Bronchial epithelial cell (primary cell): ENCODE data around the gene MRPS2. TPM values are rescaled to one million over a fixed set of nuclear protein-coding genes. Genes with fewer than 3 reads are reported as not detected.

Source experiments
- DNase-seq: peaks from one replicate; pipeline ENCODE4 v3.0.0-alpha.2; 2010; ENCODE audit warnings: low read depth
- FAIRE-seq: peaks from 2 replicates; lab custom pipeline; 2011; peaks lifted over from hg19 to GRCh38; lab: Jason Lieb, UNC
- H3K27me3 ChIP-seq: 2 replicates; pipeline ENCODE4 v1.5.1; 2011; ENCODE audit warnings: low read length; ENCODE audit not compliant: control insufficient read depth, insufficient read depth
- H3K36me3 ChIP-seq: 2 replicates; pipeline ENCODE4 v1.5.1; 2011; ENCODE audit warnings: low read length; ENCODE audit not compliant: control insufficient read depth, insufficient read depth
- H3K4me3 ChIP-seq: 2 replicates; pipeline ENCODE4 v1.5.1; 2011; ENCODE audit warnings: mild to moderate bottlenecking, low read depth, low read length, control low read depth
- CTCF ChIP-seq: IDR thresholded peaks from 2 replicates; pipeline ENCODE4 v1.5.1; 2011; ENCODE audit warnings: mild to moderate bottlenecking, moderate library complexity, low read length, control low read depth, inconsistent platforms; ENCODE audit not compliant: insufficient read depth, severe bottlenecking
- total RNA-seq: library from RNA; depleted of rRNA; stranded (reverse); fragments of >200 nt; gene quantifications from 2 replicates; pipeline ENCODE4 v1.2.1, GENCODE V29; 2014

MRPS2 gene
- total RNA-seq, 1 donor from 2014 or later = 15.5 TPM

DNA sequence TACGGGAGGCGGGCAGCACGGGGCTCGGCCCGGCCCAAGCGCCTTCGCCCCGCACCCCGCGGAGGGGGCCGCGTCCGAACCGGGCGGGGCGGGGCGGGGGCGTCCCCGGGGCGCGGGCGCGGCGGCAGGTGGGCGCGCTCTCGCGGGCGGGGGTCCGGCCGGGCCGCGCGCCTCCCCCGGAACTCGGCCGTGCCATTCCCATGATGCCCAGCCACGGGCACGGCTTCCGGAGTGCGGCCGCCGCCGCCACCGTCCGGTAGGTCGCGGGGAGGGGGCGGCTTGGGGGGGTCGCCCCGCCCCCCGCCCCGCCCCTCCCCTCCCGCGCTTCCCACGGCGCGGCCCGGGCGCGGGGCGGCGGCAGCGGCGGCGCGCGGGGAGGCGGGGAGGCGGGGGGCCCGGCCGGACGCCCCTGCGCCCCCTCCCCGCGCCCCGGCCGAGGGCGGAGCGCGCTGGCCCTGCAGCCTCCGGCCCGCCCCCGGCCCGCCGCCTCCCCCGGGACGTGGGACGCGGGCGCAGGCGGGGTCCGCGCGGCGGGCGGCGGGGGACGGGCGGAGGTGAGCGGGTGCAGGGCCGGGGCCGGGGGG, 20.9 kb upstream of the MRPS2 start, which contains the start of gene PPP1R26:
Gene PPP1R26, plus strand, starts transcription at position 314 of the 584 bp plus-strand sequence. CDS start 4,729 bp downstream, outside the sequence.
- TF ChIP-seq CTCF = no peak
- Histone ChIP-seq H3K36me3 (peaks cover 3% of the 10 kb centered on the region), H3K27me3 (no peaks in the 10 kb centered on the region), H3K4me3 (peak within 1 kb of the TSS; percentile 81)
- no peak for DNase-seq
- no peak for FAIRE-seq

GRCh38 chr9:135480071-135480939, 20.2 kb upstream of the MRPS2 start:
- FAIRE-seq (no peak), DNase-seq (peak; percentile 26)
- Histone ChIP-seq H3K36me3 (peaks cover 3% of the 10 kb centered on the region), H3K4me3 (peak overlapping the region; percentile 81), H3K27me3 (no peaks in the 10 kb centered on the region)
- no peak for TF ChIP-seq CTCF

GRCh38 chr9:135480940-135481310, 19.6 kb upstream of the MRPS2 start:
- Histone ChIP-seq H3K36me3 (peaks cover 3% of the 10 kb centered on the region), H3K4me3 (peak overlapping the region; percentile 81), H3K27me3 (no peaks in the 10 kb centered on the region)
- DNase-seq (no peak), FAIRE-seq (no peak)
- TF ChIP-seq CTCF = peak; percentile 10

- FAIRE-seq (no peak), DNase-seq (no peak)
- no peak for TF ChIP-seq CTCF
- H3K36me3 ChIP-seq = peaks cover 3% of the 10 kb centered on the region
- H3K27me3 ChIP-seq = no peaks in the 10 kb centered on the region
- H3K4me3 ChIP-seq = no peak overlapping the region
These were observed 18.3 kb upstream of the MRPS2 start for GRCh38 chr9:135482015-135482754.

- Histone ChIP-seq H3K4me3 (no peak overlapping the region), H3K27me3 (no peaks in the 10 kb centered on the region), H3K36me3 (peaks cover 5% of the 10 kb centered on the region)
- no peak for DNase-seq
- no peak for FAIRE-seq
- no peak for TF ChIP-seq CTCF
These were observed 15.8 kb upstream of the MRPS2 start for GRCh38 chr9:135484460-135485277.
